GM19238 (cell line): ENCODE data around the gene TPH1.
"Not testable (repeated sequence)": the region's sequence is repeated elsewhere in the genome, so short reads cannot be mapped to it uniquely, and the experiment has no call there.

ENCODE experiments used
- DNase-seq: peaks from one replicate; pipeline ENCODE4 v3.0.0; 2011; ENCODE audit warnings: low spot score; ENCODE audit not compliant: insufficient read length

TPH1 gene

DNA sequence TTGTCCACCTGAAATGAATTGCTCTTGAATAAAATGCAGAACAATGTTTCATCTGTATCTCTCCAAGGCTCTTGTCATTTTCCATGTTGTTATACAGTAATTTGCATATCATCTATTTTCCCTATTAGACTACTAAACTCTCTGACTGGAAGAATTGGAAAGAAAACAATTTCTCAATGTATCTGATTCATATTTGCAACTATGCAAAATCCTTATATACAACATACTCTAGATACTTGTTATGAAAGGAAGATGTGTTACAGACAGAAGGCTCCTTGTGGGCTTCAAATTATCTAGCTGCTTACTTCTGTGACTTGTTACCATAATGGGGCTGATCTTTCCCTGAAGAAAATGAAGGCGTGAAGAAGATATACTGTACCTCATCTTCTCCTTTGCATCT lies 23.6 kb downstream of the TPH1 start:
- DNase-seq: no peak

DNA sequence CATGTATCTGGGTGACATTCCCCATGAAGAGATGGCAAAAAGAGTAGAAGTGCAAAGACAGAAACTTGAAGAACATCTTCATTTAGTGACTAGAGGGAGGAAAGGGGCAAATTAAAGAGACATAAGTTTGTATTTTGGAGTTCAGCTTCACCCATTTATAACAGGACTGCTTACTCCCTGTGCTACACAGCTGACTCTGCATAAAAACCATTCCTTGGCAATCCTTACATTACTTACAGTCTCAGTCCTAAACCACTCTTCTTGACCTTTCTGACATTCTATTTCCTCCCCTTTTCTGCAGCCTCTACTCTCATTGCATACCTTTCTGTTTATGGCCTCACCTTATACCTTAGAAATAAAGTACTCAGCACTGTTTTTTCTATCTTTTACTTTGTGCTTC lies 26.4 kb downstream of the TPH1 start:
- DNase-seq: no peak

DNA sequence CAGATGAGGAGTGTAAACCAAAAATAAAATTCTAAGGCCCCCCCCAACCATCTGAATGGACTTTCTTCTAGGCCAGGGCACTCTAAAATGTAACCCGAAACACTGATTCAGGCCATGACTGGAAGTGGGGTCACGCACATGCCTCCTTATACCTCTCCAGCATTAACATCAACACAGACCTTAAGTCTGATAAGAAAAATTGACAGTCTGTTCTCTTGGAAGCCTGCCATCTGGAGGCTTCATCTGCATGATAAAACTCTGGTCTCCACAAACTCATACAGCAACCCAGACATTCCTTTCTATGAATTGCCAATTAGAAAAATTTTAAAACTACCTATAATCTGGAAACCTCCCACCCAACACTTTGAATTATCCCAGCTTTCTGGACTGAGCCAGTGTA lies 29.3 kb downstream of the TPH1 start:
- DNase-seq: no peak

DNA sequence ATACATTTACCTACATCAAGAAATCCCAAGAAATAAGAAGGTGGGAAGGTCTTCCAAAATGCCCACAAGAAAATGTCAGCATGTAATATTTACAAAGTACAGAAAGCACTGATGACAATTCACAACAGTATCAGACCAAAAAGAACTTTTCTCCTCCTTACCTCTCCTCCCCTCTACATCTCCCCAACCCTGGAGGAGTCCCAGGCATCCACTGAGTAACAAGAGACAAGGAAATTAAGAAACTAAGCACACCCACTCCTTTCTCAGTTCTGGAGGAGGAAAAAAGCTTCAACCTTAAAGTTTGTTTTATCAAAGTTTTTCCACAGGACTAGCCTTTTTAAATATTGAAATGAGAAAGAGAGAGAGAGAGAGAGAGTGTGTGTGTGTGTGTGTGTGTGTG lies 31.2 kb downstream of the TPH1 start:
- DNase-seq: no peak

DNA sequence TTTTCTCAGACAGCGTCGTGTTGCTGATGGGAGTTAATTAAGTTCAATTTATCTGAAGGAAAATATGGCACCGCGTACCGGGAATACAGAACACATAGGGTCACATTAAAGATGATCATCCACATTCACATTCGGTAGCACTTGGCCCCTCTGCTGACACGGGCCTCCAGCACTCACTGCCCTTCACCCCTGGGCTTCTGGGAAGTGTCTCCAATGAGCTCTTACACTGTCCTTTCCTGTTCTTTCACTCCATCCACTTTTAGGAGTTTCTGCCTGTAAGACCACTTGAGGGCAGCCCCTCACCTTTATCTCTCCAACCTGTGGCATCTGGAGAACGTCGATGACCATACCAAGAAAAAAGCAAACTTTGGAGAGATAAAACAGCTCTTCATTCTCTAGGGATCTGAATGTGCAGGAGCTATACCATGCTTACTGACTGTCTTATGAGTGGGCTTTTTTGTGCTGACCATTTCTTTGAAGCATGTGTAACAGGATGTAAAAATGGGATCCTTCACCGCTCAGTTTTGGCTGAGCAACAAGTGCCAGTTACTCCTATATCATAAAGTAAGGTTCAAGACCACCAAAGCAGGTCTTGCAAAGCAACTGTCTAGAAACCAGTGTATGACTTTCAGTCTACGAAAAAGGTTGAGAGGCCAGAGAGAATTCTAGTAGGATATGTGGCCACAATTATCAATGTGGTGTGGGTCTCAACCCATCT lies 32.1 kb downstream of the TPH1 start:
- DNase-seq: no peak

DNA sequence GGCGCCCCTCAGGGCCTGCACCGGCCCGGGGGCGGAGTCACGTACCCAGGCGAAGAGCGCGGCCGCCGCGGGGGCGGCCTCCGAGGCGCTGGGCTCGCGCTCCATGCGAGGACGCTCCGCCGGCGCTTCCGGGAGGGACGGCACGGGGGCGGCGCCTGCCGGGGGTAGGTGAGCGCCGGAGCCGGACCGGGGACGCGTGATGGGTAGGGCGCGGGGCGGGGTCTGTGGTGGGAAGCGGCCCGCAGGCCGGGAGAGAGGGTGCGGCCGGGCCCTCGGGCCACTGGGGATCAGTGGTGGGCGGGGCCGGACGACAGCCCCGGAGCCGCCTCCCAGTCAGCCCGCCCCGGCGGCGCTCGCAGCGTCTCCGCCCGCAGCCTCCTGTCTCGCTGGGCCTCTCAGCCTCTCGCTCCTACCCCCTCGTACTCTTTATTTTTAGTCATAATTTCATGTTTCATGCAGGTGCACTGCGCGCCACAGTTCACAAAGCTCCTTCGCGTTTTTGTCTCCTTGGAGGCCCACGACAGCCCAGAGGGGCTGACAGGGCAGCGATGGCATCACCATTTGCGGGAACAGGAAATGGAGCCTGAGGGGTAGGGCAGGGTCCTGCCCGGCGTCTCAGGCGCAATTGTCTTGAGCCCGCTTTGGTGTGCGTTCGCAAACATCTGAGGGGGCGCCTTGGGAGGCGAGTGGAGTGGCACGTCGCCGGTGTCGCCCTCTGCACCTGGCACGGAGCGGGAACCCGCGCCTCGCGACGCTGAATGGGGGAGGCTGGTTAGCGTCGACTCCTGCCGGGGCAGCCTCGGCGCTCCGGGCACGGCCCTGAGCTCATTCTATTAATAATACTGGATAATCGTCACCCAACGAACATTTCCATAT lies 32.9 kb downstream of the TPH1 start, which contains the start of gene SERGEF:
SERGEF (minus strand) TSS at position 142 of the 876 bp plus-strand sequence; CDS start at position 105, 37 bp downstream.
- peak; percentile 87 for DNase-seq

DNA sequence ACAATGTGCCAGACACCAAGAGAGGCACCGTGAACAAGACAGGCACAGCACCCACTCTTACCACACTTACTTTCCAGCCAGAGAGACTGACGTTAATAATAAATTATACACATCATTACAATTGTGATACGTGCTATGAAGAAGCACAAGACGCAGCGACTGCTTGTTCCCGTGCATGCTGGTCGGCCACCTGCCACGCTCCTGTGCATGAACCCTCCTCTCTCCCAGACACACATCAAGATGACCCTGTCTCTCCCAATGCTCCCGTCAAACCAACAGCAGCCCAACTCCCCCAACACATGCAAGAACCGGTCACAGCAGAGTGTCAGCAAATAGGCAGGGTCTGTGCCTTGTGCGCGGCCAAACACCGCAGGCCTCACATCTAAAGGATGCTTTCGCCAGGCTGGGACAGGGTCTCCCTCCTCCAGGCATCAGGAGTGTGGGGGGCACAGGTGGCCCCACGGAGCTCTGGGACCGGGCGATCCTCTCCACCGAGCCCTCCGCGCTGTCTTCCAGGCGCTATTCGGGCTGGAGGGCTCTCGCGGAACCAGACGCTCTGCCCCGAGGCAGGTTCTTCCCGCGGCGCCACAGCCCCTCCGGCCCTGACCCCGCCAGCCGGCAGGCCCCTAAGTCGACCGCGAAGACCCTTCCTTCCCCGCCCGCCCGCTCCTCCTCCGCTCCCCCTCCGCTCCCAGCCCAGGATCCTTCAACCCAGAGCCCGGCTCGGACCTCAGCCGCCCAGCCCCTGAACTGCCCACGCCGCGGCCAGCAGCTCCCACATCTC lies 33.8 kb downstream of the TPH1 start:
- DNase-seq: no peak

DNA sequence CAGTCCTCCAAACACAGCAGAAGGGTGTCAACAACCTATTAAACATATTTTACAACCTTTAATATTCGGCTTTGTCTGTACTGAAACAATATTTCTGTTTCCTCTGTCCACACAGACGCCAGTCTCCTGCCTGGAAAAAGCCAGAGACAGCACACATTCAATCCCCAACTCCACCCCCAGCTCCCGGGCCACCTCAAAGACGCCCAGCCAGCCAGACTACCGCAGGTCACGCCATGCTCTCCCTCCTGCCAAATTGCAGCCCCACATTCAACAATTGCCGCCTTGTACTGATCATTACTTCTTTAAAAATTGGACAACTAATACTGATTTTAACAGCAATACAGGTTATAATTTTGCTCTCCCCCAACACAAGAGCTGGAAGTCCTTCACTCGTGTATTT lies 34.4 kb downstream of the TPH1 start:
- DNase-seq: no peak

DNA sequence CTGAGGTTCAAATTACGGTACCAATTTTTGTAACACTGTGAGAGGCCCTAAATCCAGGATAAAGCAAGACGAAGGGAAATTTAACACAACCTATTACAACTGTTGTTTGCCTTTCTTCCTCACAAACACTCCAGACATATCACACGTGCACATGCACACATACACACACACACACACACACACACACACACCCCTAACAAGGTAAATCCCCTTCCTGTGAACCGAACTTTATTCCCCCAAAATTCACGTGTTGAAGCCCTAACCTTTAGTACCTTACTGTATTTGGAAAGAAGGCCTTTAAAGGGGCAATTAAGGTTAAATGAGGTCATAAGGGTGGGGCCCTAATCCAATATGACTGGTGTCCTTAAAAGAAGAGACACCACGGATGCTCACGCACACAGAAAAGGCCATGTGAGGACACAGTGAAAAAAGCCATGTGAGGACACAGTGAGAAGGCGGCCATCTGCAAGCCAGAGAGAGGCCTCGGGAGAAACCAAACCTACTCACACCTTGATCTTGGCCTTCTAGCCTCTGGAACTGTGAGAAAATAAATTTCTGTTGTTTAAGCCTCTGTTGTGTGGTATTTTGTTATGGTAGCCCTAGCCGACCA lies 35.0 kb downstream of the TPH1 start:
- no peak for DNase-seq

DNA sequence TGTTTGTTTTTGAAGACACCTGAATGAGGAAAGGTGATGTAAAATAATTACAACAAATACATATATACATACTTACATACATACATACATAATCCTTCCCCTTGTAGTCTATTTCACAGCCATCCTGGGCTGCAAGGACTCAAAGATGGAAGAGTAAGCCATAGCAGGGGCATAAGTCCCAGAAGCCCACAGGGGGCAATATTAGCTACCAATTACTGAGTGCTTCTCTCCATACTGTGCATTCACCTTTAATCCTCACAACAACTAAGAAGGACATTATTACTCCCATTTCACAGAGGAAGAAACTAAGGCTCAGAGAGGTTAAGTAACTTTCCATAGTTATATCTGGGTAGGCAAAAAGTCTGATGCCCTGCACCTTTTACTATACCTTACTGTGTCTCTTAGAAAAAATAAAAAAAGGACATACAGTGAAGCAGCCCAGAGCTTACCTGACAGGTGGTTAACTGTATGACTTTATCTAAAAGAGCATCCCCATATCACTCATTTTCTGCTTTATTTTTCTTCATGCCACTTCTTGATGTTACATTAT lies 35.9 kb downstream of the TPH1 start:
- no peak for DNase-seq

DNA sequence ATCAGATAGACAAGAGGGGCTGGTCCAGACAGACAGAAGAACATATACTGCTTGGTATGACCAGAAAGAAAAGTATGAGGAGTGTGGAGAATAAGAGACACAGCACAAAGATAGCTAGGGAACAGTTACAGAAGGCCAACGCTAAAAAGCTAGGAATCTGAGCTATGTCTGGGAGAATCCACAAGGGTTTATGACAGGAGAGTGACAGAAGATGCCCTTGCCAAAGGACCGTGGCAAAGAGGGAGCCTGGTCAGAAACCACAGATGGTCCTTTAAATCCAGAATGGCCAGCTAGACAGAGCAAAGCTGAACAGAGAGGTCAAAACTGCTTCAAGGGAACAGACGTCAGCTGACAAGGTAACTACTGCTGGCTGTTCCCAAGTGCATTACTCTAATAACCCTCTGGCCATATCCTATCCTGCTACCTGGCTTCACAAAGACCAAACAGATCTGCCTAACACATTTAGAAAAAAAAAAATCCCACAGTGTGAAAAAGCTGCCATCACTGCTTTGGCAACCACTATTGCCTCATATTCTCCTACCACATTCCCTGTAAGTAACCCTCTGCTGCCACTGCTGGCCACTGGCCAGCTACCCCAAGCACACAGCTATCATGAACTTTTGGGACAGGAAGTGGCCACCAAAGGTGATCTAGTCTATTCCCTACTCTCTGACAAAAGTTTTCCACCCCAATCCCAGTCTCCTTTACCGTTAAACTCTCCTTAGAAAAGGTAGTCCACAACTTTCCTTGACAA lies 40.5 kb downstream of the TPH1 start:
- DNase-seq: no peak

DNA sequence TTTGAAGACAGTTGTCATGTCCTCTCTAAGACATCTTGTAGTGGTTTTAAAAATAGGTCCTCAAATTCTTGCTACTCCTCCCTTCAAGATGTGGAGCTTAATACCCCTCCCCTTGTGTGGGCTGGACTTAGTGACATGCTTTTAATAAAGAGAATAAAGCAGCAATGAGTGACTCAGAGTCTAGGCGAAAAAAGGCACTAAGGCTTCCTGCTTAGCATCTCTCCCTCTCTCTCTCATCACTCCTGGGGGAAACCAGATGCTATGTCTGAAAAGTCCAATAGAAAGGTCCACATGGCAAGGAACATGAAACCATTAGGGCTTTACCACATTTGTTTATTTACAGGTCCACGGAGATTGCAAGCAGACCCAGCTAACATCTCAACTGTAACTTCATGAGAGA lies 44.9 kb downstream of the TPH1 start:
- no peak for DNase-seq

DNA sequence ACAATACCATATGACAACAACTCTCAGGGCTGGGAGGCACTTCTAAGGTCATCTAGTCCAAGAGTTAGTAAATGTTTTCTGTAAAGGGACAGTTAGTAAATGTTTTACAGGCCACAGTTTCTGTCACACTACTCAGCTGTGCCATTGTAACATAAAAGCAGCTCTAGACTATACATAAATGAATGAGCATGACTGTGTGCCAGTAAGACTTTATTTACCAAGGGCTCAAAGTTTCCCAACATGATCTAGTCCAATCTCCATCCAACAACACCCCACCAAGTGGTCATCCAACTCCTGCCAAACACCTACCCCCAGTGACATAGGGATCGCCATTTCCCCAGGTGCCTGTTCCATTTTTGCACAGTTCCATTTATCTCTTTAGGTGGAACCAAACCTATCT lies 45.3 kb downstream of the TPH1 start:
- DNase-seq: no peak

DNA sequence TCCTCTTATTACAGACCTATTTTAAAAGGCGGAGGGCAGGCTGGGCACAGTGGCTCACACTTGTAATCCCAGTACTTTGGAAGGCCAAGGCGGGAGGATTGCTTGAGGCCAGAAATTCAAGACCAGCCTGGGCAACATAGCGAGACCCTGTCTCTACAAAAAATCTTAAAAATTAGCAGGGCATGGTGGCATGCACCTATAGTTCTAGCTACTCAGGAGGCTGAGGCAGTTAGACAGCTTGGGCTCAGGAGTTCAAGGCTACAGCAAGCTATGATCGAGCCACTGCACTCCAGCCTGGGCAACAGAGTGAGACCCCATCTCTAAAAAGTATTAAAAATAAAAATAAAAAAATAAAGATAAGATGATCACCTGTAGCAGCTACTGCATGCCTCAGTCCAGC lies 45.9 kb downstream of the TPH1 start:
- DNase-seq: not testable (repeated sequence)
